LHCN-M2 (cell line): ENCODE measurements around the gene GTF2I. TPM values are rescaled to one million over a fixed set of nuclear protein-coding genes. Genes with fewer than 3 reads are reported as not detected.
"Not testable (repeated sequence)": the region's sequence is repeated elsewhere in the genome, so short reads cannot be mapped to it uniquely, and the experiment has no call there.

Experiments
- DNase-seq: peaks from one replicate; pipeline ENCODE4 v3.0.0-alpha.2; 2012; ENCODE audit warnings: low read depth
- total RNA-seq: library from RNA; depleted of rRNA; stranded (reverse); fragments of >200 nt; gene quantifications from 2 replicates; pipeline ENCODE4 v1.2.3, GENCODE V29; 2014; rRNA removed

Gene GTF2I
- total RNA-seq, 1 experiment from 2014 or later: 180 TPM

GRCh38 chr7:74773760-74774750 lies 116.5 kb downstream of the GTF2I start, which contains the start of gene NCF1:
Gene NCF1 (plus strand): TSS chr7:74774011. CDS start chr7:74774032, 21 bp downstream.
- not testable (repeated sequence) for DNase-seq

GRCh38 chr7:74775111-74775510 lies 117.6 kb downstream of the GTF2I start:
- DNase-seq: not testable (repeated sequence)

- not testable (repeated sequence) for DNase-seq
These were observed 121.5 kb downstream of the GTF2I start for GRCh38 chr7:74779053-74779452.

GRCh38 chr7:74781746-74782145 lies 124.2 kb downstream of the GTF2I start:
- DNase-seq: not testable (repeated sequence)

- DNase-seq: not testable (repeated sequence)
These were observed 126.1 kb downstream of the GTF2I start for GRCh38 chr7:74783595-74783994.

- DNase-seq: peak; percentile 74
These were observed 131.0 kb downstream of the GTF2I start for GRCh38 chr7:74788369-74789150.

GRCh38 chr7:74789200-74789736 lies 131.8 kb downstream of the GTF2I start:
- DNase-seq: not testable (repeated sequence)

- DNase-seq: not testable (repeated sequence)
These were observed 140.5 kb downstream of the GTF2I start for GRCh38 chr7:74797848-74798622.

- not testable (repeated sequence) for DNase-seq
These were observed 141.1 kb downstream of the GTF2I start for GRCh38 chr7:74798644-74799043.

Other genes with a start within 250 kb of the GTF2I start
- 18.1 and 19.7 TPM in 2 replicates for gene GTF2IRD1, start 203.8 kb upstream of the GTF2I start, total RNA-seq
- not detected in 2 replicates for gene NCF1, start 116.3 kb downstream of the GTF2I start, total RNA-seq
- gene GTF2IRD2, start 193.9 kb downstream of the GTF2I start, total RNA-seq: 5.6 and 7.8 TPM in 2 replicates